Measurements from ENCODE around the gene CALR3.
"Not testable (repeated sequence)": the region's sequence is repeated elsewhere in the genome, so short reads cannot be mapped to it uniquely, and the experiment has no call there.

The CALR3 gene, protein sequence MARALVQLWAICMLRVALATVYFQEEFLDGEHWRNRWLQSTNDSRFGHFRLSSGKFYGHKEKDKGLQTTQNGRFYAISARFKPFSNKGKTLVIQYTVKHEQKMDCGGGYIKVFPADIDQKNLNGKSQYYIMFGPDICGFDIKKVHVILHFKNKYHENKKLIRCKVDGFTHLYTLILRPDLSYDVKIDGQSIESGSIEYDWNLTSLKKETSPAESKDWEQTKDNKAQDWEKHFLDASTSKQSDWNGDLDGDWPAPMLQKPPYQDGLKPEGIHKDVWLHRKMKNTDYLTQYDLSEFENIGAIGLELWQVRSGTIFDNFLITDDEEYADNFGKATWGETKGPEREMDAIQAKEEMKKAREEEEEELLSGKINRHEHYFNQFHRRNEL

DNA sequence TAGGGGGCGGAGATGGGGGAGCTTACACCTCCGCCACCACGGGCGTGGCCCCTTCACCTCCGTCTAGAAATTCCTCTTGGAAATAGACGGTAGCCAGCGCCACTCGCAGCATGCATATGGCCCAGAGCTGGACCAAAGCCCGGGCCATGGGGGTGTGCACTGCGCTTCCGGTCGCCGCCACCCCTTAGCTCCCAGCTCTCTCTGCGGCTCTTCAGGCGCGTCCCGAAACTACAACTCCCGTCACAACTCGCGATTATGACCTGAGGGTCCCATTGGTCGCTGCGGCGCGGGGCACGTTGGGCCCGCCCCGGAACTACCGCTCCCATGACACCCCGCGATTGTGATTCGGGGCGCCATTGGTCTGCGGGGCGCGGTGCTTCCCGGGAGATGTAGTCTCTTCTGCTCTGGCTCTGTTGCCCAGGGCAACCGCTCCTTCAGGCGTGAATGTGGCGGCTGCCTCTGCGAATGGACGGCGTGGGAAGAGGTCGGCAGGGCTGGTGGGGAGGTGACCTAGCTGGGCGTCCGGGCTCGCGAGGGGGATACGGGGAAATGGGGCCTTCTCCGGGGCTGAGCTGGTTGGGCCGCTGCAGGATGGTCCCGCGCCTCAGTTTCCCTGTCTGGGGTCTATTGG is at the start of gene CALR3, which contains the start of gene C19orf44:
Gene CALR3, minus strand, starts transcription at position 186 of the 631 bp plus-strand sequence. Its CDS starts 38 bp downstream, at position 148.
Gene C19orf44, plus strand, starts transcription at position 413 of the 631 bp plus-strand sequence. CDS start 4,399 bp downstream, outside the sequence.
- DNase-seq (ENCODE audit: insufficient read length, low spot score) (peak; percentile 80), FAIRE-seq (no peak)
- TF ChIP-seq, protein P1, sequence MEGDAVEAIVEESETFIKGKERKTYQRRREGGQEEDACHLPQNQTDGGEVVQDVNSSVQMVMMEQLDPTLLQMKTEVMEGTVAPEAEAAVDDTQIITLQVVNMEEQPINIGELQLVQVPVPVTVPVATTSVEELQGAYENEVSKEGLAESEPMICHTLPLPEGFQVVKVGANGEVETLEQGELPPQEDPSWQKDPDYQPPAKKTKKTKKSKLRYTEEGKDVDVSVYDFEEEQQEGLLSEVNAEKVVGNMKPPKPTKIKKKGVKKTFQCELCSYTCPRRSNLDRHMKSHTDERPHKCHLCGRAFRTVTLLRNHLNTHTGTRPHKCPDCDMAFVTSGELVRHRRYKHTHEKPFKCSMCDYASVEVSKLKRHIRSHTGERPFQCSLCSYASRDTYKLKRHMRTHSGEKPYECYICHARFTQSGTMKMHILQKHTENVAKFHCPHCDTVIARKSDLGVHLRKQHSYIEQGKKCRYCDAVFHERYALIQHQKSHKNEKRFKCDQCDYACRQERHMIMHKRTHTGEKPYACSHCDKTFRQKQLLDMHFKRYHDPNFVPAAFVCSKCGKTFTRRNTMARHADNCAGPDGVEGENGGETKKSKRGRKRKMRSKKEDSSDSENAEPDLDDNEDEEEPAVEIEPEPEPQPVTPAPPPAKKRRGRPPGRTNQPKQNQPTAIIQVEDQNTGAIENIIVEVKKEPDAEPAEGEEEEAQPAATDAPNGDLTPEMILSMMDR (IDR thresholded peaks at IDR 0.05; ENCODE audit: insufficient read depth, missing control alignments), result no peak

DNA sequence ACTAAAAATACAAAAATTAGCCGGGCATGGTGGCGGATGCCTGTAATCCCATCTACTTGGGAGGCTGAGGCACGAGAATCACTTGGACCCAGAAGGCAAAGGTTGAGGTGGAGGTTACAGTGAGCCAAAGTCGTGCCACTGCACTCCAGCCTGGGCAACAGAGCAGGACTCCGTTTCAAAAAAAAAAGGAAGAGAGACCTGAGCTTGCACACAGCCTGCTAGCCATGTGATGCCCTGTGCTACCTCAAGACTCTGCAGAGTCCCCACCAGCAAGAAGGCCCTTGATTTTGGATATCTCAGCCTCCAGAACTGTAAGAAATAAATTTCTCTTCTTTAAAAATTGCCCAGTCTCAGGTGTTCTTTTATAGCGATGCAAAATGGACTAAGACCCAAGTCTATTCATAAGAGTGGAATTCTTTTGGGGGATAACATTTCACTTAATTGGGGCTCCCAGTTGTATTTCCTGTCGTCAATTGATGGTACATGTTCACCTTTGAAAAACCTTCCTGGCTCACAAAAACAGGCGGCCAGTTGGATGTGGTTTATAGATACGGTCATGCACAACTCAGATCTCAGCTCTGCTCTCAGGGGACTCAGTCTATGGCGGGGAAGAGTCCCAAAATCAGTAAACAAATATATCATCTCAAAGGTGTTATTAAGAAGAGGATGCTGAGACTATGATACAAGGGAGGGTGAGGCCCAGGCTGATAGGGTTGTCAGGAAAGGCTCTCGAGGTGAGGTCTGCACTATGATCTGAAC is 48.7 kb upstream of the CALR3 start:
- FAIRE-seq (no peak), DNase-seq (ENCODE audit: insufficient read length, low spot score) (no peak)
- TF ChIP-seq, protein P1 (IDR thresholded peaks at IDR 0.05; ENCODE audit: insufficient read depth, missing control alignments), result no peak

DNA sequence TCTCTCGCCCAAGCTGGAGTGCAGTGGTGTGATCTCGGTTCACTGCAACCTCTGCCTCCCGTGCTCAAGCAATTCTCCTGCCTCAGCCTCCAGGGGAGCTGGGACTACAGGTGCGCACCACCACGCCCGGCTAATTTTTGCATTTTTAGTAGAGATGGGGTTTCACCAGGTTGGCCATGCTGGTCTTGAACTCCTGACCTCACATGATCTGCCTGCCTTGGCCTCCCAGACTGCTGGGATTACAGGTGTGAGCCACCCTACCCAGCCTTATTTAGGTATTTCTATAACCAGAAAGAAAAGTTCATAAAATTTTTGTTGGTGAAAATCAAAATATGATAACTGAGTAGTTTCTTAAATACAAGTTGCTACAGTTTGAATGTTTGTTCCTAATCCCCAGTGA is 47.8 kb upstream of the CALR3 start:
- not testable (repeated sequence) for DNase-seq (ENCODE audit: insufficient read length, low spot score); FAIRE-seq

DNA sequence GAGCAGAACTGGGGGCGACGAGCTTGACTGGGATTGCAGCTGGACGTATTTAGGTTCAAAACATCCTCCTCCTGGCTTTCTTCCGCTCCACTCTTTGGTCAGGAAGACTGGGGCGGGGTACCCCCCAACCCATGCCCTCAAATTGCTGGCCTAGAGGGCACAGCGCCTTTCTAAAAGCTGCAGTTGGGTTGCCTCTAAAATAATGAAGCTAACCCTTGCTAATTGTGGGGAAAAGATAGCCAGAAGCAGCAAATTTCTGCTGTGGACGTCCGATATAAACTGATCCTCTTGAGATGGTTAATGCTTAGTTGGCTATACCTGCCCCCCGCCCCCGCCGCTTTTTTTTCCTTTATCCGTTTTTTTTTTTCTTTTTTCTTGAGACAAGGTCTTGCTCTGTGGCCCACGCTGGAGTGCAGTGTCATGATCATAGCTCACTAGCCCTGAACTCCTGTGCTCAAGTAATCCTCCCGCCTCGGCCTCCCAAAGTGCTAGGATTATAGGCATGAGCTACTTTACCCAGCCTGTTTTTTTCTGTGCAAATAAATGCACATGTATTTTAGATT is 47.0 kb upstream of the CALR3 start:
- no peak for FAIRE-seq
- TF ChIP-seq, protein P1 (IDR thresholded peaks at IDR 0.05; ENCODE audit: insufficient read depth, missing control alignments), result no peak
- DNase-seq (ENCODE audit: insufficient read length, low spot score), result no peak

DNA sequence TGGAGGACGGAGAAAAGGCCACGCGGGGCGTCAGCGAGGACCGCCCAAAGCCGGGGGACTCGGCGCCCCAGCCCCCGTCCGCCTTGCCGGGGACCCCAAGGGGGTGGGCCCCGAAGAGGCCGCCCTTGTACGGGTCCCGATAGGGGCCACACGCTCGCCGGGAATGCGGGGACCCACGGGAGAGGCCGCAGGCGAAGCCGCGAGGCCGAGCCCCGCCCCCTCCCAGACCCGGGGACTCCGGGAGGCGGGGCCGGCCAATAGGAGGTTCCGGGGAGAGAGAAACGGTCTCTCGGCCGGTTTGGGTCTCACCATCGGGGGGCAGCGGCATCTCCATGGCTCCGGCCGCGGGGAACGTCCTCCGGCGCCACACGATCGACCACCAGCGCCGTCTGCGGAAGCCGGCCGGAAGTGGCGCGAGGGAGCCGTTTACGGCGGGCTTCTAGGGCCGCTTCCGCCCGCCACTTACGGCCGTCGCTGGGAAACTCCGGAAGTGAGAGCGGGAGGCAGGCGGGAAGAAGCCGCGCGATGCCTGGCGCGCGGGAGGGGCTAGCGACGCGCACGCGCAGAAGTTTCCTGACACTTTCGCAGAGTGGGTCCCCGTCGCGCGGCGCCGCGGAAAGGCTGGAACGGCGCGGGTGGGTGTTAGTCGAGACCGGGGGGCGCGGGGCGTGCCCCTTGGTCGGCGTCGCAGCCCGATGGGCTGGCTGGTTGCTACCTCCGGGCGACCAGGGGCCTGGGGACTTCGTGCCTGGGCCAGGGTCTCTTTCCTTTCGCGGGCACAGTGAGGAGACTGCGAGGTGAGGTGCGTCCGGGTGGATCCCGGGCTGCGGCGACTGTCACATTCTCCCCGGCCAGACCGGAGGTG is 46.3 kb upstream of the CALR3 start, which contains the start of gene CHERP:
Gene CHERP, minus strand, starts transcription at position 393 of the 865 bp plus-strand sequence. Its CDS starts 59 bp downstream, at position 334.
- FAIRE-seq, result no peak
- DNase-seq (ENCODE audit: insufficient read length, low spot score), result peak; percentile 67
- TF ChIP-seq, protein P1 (IDR thresholded peaks at IDR 0.05; ENCODE audit: insufficient read depth, missing control alignments), result no peak

DNA sequence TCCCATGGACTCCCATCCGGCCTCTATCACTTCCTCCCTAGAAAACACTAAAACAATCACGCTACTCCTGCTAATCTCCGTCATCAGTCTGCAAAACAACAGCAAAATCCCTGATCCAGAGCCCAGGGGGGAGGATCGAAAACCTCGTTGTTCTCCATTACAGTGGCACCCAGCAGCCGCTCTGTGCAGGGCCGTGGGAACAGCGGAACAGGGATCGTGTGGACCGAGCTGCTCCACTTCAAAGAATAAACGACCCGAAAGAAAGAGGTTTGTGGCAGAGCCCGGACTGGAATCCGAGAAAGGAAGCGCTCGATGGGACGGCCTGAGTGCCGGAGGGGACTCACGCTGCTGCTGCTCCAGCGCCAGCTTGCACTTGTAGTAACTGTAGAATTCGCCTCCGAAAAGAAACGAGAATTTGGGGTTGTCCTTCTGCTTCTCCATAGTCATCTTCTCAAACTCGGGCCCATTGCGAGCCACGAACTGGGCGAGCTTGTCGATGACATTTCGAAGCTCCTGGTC is 45.6 kb upstream of the CALR3 start:
- TF ChIP-seq, protein P1 (IDR thresholded peaks at IDR 0.05; ENCODE audit: insufficient read depth, missing control alignments), result no peak
- FAIRE-seq (no peak), DNase-seq (ENCODE audit: insufficient read length, low spot score) (no peak)
